HG03064 (cell line): ENCODE measurements around the gene DCAF8.

ENCODE experiments used
- ATAC-seq: cut with Tn5 transposase; IDR thresholded peaks from one replicate; pipeline ENCODE4 v1.9.1; 2021; ENCODE audit warnings: low read depth; ENCODE audit not compliant: unreplicated experiment

Gene DCAF8

GRCh38 chr1:160177667-160178066, 84.7 kb downstream of the DCAF8 start:
- no peak for ATAC-seq

GRCh38 chr1:160177231-160177630, 85.1 kb downstream of the DCAF8 start:
- ATAC-seq, result no peak

- no peak for ATAC-seq
Measured at GRCh38 chr1:160171980-160172379, 90.4 kb downstream of the DCAF8 start.

GRCh38 chr1:160171354-160171753, 91.0 kb downstream of the DCAF8 start:
- no peak for ATAC-seq

- no peak for ATAC-seq
Measured at GRCh38 chr1:160169553-160170399, 92.6 kb downstream of the DCAF8 start.

GRCh38 chr1:160168609-160169369, 93.6 kb downstream of the DCAF8 start:
- ATAC-seq, result no peak

- ATAC-seq, result no peak
Measured at GRCh38 chr1:160168016-160168415, 94.3 kb downstream of the DCAF8 start.

- no peak for ATAC-seq
Measured at GRCh38 chr1:160167580-160167979, 94.8 kb downstream of the DCAF8 start.

GRCh38 chr1:160167056-160167455, 95.3 kb downstream of the DCAF8 start:
- ATAC-seq, result no peak

GRCh38 chr1:160166166-160166868, 96.0 kb downstream of the DCAF8 start:
- no peak for ATAC-seq
